Transverse colon (tissue), 4 donors: Measurements from ENCODE around the gene C16orf96.
A peak's percentile ranks its signal among the peaks of the same experiment; 100 is the strongest.

ENCODE experiments used
- EP300 ChIP-seq: sonication (generic); formaldehyde crosslinking; IDR thresholded peaks from one replicate; pipeline ENCODE4 v1.6.1; 2017; ENCODE audit warnings: antibody characterized with exemption, low read depth
- POLR2A ChIP-seq: fragments of 450-650 bp; IDR thresholded peaks from one replicate; pipeline ENCODE4 v1.6.1; 2016; ENCODE audit warnings: antibody characterized with exemption, mild to moderate bottlenecking, moderate library complexity
- POLR2AphosphoS5 ChIP-seq, 3 donors: sonication (generic); formaldehyde crosslinking; IDR thresholded peaks; one replicate each; pipeline ENCODE4 v1.6.1; 2016; ENCODE audit warnings: antibody characterized with exemption in 3 of 3
- TF ChIP-seq, protein P1 (sequence below), 5 experiments: fragments of 200-600 bp in 3 of 5; fragments of 450-650 bp in 2 of 5; sonication (generic) in 3 of 5; IDR thresholded peaks; 1 replicate in 2 of 5; 2 replicates in 3 of 5; pipeline ENCODE4 v1.5.1; 2016 to 2017; ENCODE audit warnings: antibody characterized with exemption in 5 of 5, inconsistent platforms in 3 of 5, mild to moderate bottlenecking in 2 of 5, moderate library complexity in 1 of 5

GRCh38 chr16:4529085-4530060 lies 26.8 kb upstream of the C16orf96 start:
- TF ChIP-seq, protein P1, sequence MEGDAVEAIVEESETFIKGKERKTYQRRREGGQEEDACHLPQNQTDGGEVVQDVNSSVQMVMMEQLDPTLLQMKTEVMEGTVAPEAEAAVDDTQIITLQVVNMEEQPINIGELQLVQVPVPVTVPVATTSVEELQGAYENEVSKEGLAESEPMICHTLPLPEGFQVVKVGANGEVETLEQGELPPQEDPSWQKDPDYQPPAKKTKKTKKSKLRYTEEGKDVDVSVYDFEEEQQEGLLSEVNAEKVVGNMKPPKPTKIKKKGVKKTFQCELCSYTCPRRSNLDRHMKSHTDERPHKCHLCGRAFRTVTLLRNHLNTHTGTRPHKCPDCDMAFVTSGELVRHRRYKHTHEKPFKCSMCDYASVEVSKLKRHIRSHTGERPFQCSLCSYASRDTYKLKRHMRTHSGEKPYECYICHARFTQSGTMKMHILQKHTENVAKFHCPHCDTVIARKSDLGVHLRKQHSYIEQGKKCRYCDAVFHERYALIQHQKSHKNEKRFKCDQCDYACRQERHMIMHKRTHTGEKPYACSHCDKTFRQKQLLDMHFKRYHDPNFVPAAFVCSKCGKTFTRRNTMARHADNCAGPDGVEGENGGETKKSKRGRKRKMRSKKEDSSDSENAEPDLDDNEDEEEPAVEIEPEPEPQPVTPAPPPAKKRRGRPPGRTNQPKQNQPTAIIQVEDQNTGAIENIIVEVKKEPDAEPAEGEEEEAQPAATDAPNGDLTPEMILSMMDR (IDR thresholded peaks at IDR 0.05): peak in 1 of 5 experiments; percentile 21
- TF ChIP-seq EP300: no peak
- no peak for TF ChIP-seq POLR2A
- no peak for TF ChIP-seq POLR2AphosphoS5 (IDR thresholded peaks at IDR 0.05)
